GM21515 (cell line): ENCODE results near the gene NFIL3.

Experiments used
- ATAC-seq: cut with Tn5 transposase; IDR thresholded peaks from one replicate; pipeline ENCODE4 v1.9.1; 2021; ENCODE audit not compliant: unreplicated experiment

The NFIL3 gene

GRCh38 chr9:91361291-91362050, 62.2 kb downstream of the NFIL3 start, which contains the start of gene AUH:
Gene AUH, minus strand, starts transcription at chr9:91361918. Its CDS starts 29 bp downstream, at chr9:91361889.
- ATAC-seq: peak; percentile 77

DNA sequence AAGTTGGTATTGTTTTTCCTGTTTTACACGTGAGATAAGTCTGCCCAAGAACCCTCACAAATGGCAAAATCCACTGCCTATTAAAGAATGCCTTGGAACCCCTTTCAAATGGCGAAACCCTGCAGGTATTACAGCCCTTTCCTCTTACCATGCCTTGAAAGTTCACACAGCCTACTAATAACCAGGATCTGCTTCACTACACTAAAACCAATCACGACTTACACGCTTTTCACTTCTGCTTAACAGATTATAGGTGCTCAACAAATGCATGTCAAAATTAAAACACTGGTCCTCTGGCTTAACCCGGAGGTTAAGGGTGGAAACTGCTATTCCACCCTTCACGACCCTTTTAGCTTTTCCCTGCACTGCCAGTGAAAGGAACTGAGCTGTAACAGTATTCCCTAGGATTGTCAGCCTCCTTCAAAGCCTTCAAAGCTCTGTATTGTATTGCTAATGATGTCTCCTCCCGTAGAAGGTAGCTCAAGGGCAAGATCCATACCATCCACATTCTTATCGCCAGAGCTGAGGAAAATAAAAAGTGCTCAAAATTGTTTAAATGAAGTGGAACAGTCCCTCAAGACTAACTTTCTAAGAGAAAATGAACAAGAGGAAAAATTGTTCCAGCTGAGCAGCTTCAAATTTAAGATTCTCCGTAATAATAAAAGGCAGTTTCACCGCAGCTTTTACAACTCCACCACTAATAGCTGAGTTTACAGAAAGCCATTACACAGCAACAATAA, 62.9 kb downstream of the NFIL3 start:
- ATAC-seq: no peak

DNA sequence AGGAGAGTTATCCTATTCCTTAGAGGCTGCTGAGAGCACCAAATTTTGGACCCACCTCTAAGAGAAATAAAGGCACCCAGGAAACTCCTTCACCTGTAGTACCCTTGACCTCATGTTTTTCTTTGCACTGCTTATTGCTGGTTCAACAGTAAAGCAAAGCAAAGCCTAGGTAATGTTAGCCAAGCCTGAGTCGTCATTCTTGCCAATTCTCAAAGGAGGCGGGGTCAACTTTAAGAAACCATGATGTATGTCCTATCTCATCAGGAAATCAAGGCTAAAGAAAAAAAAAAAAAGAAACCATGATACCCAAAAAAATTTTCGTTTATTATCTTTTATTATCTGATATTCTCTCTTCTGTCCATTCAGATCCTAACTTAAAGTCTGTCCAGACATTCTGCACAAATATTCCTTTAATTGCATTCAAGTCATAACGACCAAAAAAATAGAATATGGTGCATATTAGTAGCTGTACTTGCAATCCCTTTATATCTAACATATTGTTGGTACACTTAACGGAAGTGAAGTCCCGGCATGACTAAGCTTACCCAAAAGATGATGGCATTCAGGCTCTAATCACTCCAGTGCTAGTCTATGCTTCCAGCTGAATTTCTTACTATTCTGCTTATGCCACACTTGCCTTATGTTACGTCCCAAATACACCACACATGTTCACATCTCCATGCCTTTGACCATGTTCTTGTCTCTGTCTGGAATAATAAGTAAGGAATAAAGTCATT, 63.7 kb downstream of the NFIL3 start:
- no peak for ATAC-seq

GRCh38 chr9:91359083-91359482, 64.5 kb downstream of the NFIL3 start:
- no peak for ATAC-seq
